ENCODE data around the gene HSPA9. TPM values are rescaled to one million over a fixed set of nuclear protein-coding genes. Genes with fewer than 3 reads are reported as not detected.
A peak's percentile ranks its signal among the peaks of the same experiment; 100 is the strongest.

Gene HSPA9
- total and polyA plus RNA-seq, 3 experiments from 2014 or later, result 171 to 498 (median 468) TPM

GRCh38 chr5:138504799-138505198 lies 70.4 kb downstream of the HSPA9 start:
- H3K4me1 Mint-ChIP-seq, result peaks cover 3 to 5% (median 4%) of the 10 kb centered on the region in 3 donors

More at GRCh38 chr5:138504799-138505198, 70.4 kb downstream of the HSPA9 start:
- peak overlapping the region in 2 of 8 donors; percentile 17 to 29 for H3K27ac Mint-ChIP-seq
- no peak overlapping the region for H3K4me3 ChIP-seq (ENCODE audit: low read length)
- H3K4me1 ChIP-seq (ENCODE audit: insufficient read depth, low read length), result no peaks in the 10 kb centered on the region
- ChIA-PET POLR2A (no interaction called here), CTCF (interaction anchor here (1.1 to 10.4 kb wide), 11 partner anchors 10 to 151 kb away, joined by 3 to 155 read pairs (median 8); partner anchors contain the start of genes EGR1, KDM3B and REEP2)
- peaks cover 0 to 29% (median 7%) of the 10 kb centered on the region in 3 donors for H3K36me3 Mint-ChIP-seq
- H3K9me3 ChIP-seq (ENCODE audit: low read length), result no peaks in the 10 kb centered on the region
- no peaks in the 10 kb centered on the region for H3K27me3 Mint-ChIP-seq
- no peak overlapping the region for H3K4me3 Mint-ChIP-seq
- H3K27me3 ChIP-seq (ENCODE audit: insufficient read depth, low read length, poor library complexity, severe bottlenecking), result no peaks in the 10 kb centered on the region
- peaks cover 15% of the 10 kb centered on the region for H3K36me3 ChIP-seq (ENCODE audit: insufficient read depth, low read length)
- no peak overlapping the region for H3K27ac ChIP-seq (ENCODE audit: low read depth, low read length)
- H3K9me3 Mint-ChIP-seq, result no peaks in the 10 kb centered on the region
- no peak for DNase-seq

Other genes starting within 250 kb of the HSPA9 start
- gene CDC25C, start 243.6 kb downstream of the HSPA9 start, total RNA-seq, result 1 to 10 TPM; 4.3 to 5.3 TPM
- gene CDC25C, start 243.6 kb downstream of the HSPA9 start, polyA plus RNA-seq, result not detected
- gene FAM53C, start 237.1 kb downstream of the HSPA9 start, total RNA-seq, result 10 to 100 TPM; 29.5 to 32.2 TPM
- 20.6 TPM for gene FAM53C, start 237.1 kb downstream of the HSPA9 start, polyA plus RNA-seq
- gene KDM3B, start 222.7 kb downstream of the HSPA9 start, total RNA-seq, result 10 to 100 TPM; 42.4 to 44.7 TPM
- 14.7 TPM for gene KDM3B, start 222.7 kb downstream of the HSPA9 start, polyA plus RNA-seq
- 1 to 10 TPM; 5.0 to 6.6 TPM for gene REEP2, start 136.3 kb downstream of the HSPA9 start, total RNA-seq
- gene REEP2, start 136.3 kb downstream of the HSPA9 start, polyA plus RNA-seq, result 0.24 TPM
- 10 to 100 TPM; 11.8 to 12.2 TPM for gene EGR1, start 109.9 kb downstream of the HSPA9 start, total RNA-seq
- gene EGR1, start 109.9 kb downstream of the HSPA9 start, polyA plus RNA-seq, result 0.99 TPM
- gene ETF1, start 32.2 kb downstream of the HSPA9 start, total RNA-seq, result 100 to 1,000 TPM; 239 to 246 TPM
- gene ETF1, start 32.2 kb downstream of the HSPA9 start, polyA plus RNA-seq, result 29.4 TPM
- 10 to 100 TPM; 89.0 to 97.2 TPM for gene CTNNA1, start 178.0 kb upstream of the HSPA9 start, total RNA-seq
- 6.5 TPM for gene CTNNA1, start 178.0 kb upstream of the HSPA9 start, polyA plus RNA-seq

All from CD8-positive, alpha-beta memory T cell (primary cell).